Stimulated activated naive CD8-positive, alpha-beta T cell treated with anti-CD3 and anti-CD28 coated beads, Interleukin-15, Interleukin-2, amounts not matched to agents 100 U/mL and 50 U/mL, for 24 hours (primary cell): ENCODE results near the gene FAM227B.
"Not testable (repeated sequence)": the region's sequence is repeated elsewhere in the genome, so short reads cannot be mapped to it uniquely, and the experiment has no call there.

Experiments used
- ATAC-seq: fragments of 150-1000 bp; cut with Tn5 transposase; one replicate; pipeline ENCODE4 v1.10.0; 2021
- DNase-seq: peaks from one replicate; pipeline ENCODE4 v3.0.0; 2021

The FAM227B gene

GRCh38 chr15:49370782-49371181, 249.8 kb downstream of the FAM227B start:
- ATAC-seq (no peak), DNase-seq (no peak)

GRCh38 chr15:49366496-49366895, 254.1 kb downstream of the FAM227B start:
- ATAC-seq: no peak
- DNase-seq: no peak

- DNase-seq: no peak
Observed at GRCh38 chr15:49361370-49361769, 259.2 kb downstream of the FAM227B start.

GRCh38 chr15:49354439-49354838, 266.2 kb downstream of the FAM227B start:
- ATAC-seq, DNase-seq: not testable (repeated sequence)

More at GRCh38 chr15:49361370-49361769, 259.2 kb downstream of the FAM227B start:
- ATAC-seq: no peak

GRCh38 chr15:49343546-49343945, 277.1 kb downstream of the FAM227B start:
- ATAC-seq (no peak), DNase-seq (no peak)

GRCh38 chr15:49339656-49340055, 281.0 kb downstream of the FAM227B start:
- ATAC-seq (no peak), DNase-seq (no peak)

GRCh38 chr15:49331951-49332350, 288.7 kb downstream of the FAM227B start:
- ATAC-seq (peak; percentile 59), DNase-seq (no peak)

GRCh38 chr15:49331442-49331841, 289.2 kb downstream of the FAM227B start:
- DNase-seq (no peak), ATAC-seq (no peak)

GRCh38 chr15:49330166-49330565, 290.5 kb downstream of the FAM227B start:
- no peak for DNase-seq
- ATAC-seq: no peak

GRCh38 chr15:49328941-49329340, 291.7 kb downstream of the FAM227B start:
- no peak for DNase-seq
- ATAC-seq: no peak

- ATAC-seq (no peak), DNase-seq (no peak)
Observed at GRCh38 chr15:49327927-49328326, 292.7 kb downstream of the FAM227B start.

GRCh38 chr15:49323207-49323606, 297.4 kb downstream of the FAM227B start:
- ATAC-seq (no peak), DNase-seq (no peak)

- no peak for DNase-seq
- no peak for ATAC-seq
Observed at GRCh38 chr15:49320351-49320750, 300.3 kb downstream of the FAM227B start.

GRCh38 chr15:49315391-49315823, 305.2 kb downstream of the FAM227B start:
- no peak for ATAC-seq
- DNase-seq: no peak

GRCh38 chr15:49314716-49315115, 305.9 kb downstream of the FAM227B start:
- DNase-seq (no peak), ATAC-seq (no peak)

- DNase-seq: no peak
- ATAC-seq: no peak
Observed at GRCh38 chr15:49313650-49314049, 307.0 kb downstream of the FAM227B start.

- DNase-seq: no peak
- no peak for ATAC-seq
Observed at GRCh38 chr15:49309889-49310288, 310.7 kb downstream of the FAM227B start.

GRCh38 chr15:49308686-49309085, 311.9 kb downstream of the FAM227B start:
- no peak for DNase-seq
- no peak for ATAC-seq

GRCh38 chr15:49306551-49306950, 314.1 kb downstream of the FAM227B start:
- no peak for ATAC-seq
- DNase-seq: no peak

GRCh38 chr15:49303003-49303402, 317.6 kb downstream of the FAM227B start:
- DNase-seq (no peak), ATAC-seq (no peak)

GRCh38 chr15:49301562-49301961, 319.1 kb downstream of the FAM227B start:
- DNase-seq (no peak), ATAC-seq (no peak)

- no peak for DNase-seq
- no peak for ATAC-seq
Observed at GRCh38 chr15:49300856-49301255, 319.8 kb downstream of the FAM227B start.

GRCh38 chr15:49297584-49297983, 323.0 kb downstream of the FAM227B start:
- DNase-seq (no peak), ATAC-seq (no peak)

- ATAC-seq (no peak), DNase-seq (no peak)
Observed at GRCh38 chr15:49296258-49296657, 324.4 kb downstream of the FAM227B start.

GRCh38 chr15:49293941-49294340, 326.7 kb downstream of the FAM227B start:
- DNase-seq (no peak), ATAC-seq (no peak)
